HEK293 (cell line): ENCODE data around the gene KICS2.

ENCODE experiments used
- CTCF ChIA-PET: fragments of 350-600 bp; formaldehyde crosslinking; extraction: SDS; loops from one replicate; lab custom pipeline; 2021; ENCODE audit warnings: antibody characterized with exemption; lab: Yijun Ruan, JAX
- POLR2A ChIA-PET: fragments of 300-600 bp; formaldehyde crosslinking; extraction: SDS; loops from one replicate; lab custom pipeline; 2020; ENCODE audit warnings: antibody characterized with exemption, inconsistent platforms; lab: Yijun Ruan, JAX
- H3K27ac ChIP-seq: fragments of 200-500 bp; sonication (Bioruptor generic); 2 replicates; pipeline ENCODE4 v1.5.1; 2014; ENCODE audit warnings: low read depth, low read length, control low read depth, inconsistent platforms; ENCODE audit errors: extremely low read depth
- H3K36me3 ChIP-seq, 2 experiments: fragments of 200-500 bp in 1 of 2; sonication (Bioruptor generic) in 1 of 2; 1 replicate in 1 of 2; 2 replicates in 1 of 2; pipeline ENCODE4 v1.5.1; 2014 to 2017; ENCODE audit warnings: inconsistent platforms in 2 of 2, low read length in 2 of 2; ENCODE audit not compliant: control insufficient read depth in 2 of 2, insufficient read depth in 1 of 2
- H3K4me1 ChIP-seq: fragments of 200-500 bp; sonication (Bioruptor generic); 2 replicates; pipeline ENCODE4 v1.5.1; 2014; ENCODE audit warnings: mild to moderate bottlenecking, low read length, inconsistent platforms; ENCODE audit not compliant: control insufficient read depth, insufficient read depth
- H3K4me3 ChIP-seq: 2 replicates; pipeline ENCODE4 v1.5.1; 2011; ENCODE audit warnings: low read depth, mild to moderate bottlenecking, control low read depth, low read length, moderate library complexity
- H3K9me3 ChIP-seq: fragments of 200-500 bp; sonication (Bioruptor generic); 2 replicates; pipeline ENCODE4 v1.5.1; 2014; ENCODE audit warnings: low read depth, low read length, inconsistent platforms; ENCODE audit not compliant: control insufficient read depth, insufficient read depth
- GFI1B ChIP-seq: fragments of 450-650 bp; formaldehyde crosslinking; IDR thresholded peaks from 2 replicates; pipeline ENCODE4 v1.5.1; 2016; ENCODE audit warnings: missing biosample characterization, missing genetic modification characterization
- GLIS2 ChIP-seq: fragments of 450-650 bp; formaldehyde crosslinking; IDR thresholded peaks from 2 replicates; pipeline ENCODE4 v1.5.1; 2016; ENCODE audit warnings: missing biosample characterization, missing genetic modification characterization
- HOXC10 ChIP-seq: sonication (generic); formaldehyde crosslinking; IDR thresholded peaks from 2 replicates; pipeline ENCODE4 v1.8.1; 2023; ENCODE audit warnings: mild to moderate bottlenecking, missing genetic modification reagents
- HOXD13 ChIP-seq: sonication (generic); formaldehyde crosslinking; IDR thresholded peaks from 2 replicates; pipeline ENCODE4 v1.8.0; 2022; ENCODE audit warnings: missing genetic modification reagents, borderline replicate concordance
- KLF16 ChIP-seq: fragments of 450-650 bp; formaldehyde crosslinking; IDR thresholded peaks from 2 replicates; pipeline ENCODE4 v1.5.1; 2017; ENCODE audit warnings: missing biosample characterization, missing genetic modification characterization
- ZBTB20 ChIP-seq: fragments of 450-650 bp; formaldehyde crosslinking; IDR thresholded peaks from 2 replicates; pipeline ENCODE4 v1.5.1; 2016; ENCODE audit warnings: missing biosample characterization, missing genetic modification characterization
- ZBTB21 ChIP-seq: fragments of 450-650 bp; formaldehyde crosslinking; IDR thresholded peaks from 2 replicates; pipeline ENCODE4 v1.5.1; 2017; ENCODE audit warnings: missing biosample characterization, missing genetic modification characterization
- ZFP37 ChIP-seq: fragments of 450-650 bp; formaldehyde crosslinking; IDR thresholded peaks from 2 replicates; pipeline ENCODE4 v1.5.1; 2016; ENCODE audit warnings: missing biosample characterization, missing genetic modification characterization
- ZNF138 ChIP-seq: fragments of 450-650 bp; formaldehyde crosslinking; IDR thresholded peaks from 2 replicates; pipeline ENCODE4 v1.5.1; 2016; ENCODE audit warnings: missing biosample characterization, missing genetic modification characterization, borderline replicate concordance
- ZNF174 ChIP-seq: fragments of 450-650 bp; formaldehyde crosslinking; IDR thresholded peaks from 2 replicates; pipeline ENCODE4 v1.5.0; 2017; ENCODE audit warnings: missing biosample characterization, mild to moderate bottlenecking, missing genetic modification characterization
- ZNF184 ChIP-seq: fragments of 450-650 bp; IDR thresholded peaks from 2 replicates; pipeline ENCODE4 v1.5.1; 2018; ENCODE audit warnings: missing biosample characterization, mild to moderate bottlenecking, missing genetic modification characterization
- ZNF214 ChIP-seq: fragments of 450-650 bp; formaldehyde crosslinking; IDR thresholded peaks from 2 replicates; pipeline ENCODE4 v1.5.1; 2017; ENCODE audit warnings: missing biosample characterization, mild to moderate bottlenecking, missing genetic modification characterization, borderline replicate concordance
- ZNF239 ChIP-seq: fragments of 450-650 bp; formaldehyde crosslinking; IDR thresholded peaks from 2 replicates; pipeline ENCODE4 v1.5.1; 2016; ENCODE audit warnings: missing biosample characterization, missing genetic modification characterization
- ZNF26 ChIP-seq: fragments of 450-650 bp; formaldehyde crosslinking; IDR thresholded peaks from 2 replicates; pipeline ENCODE4 v1.5.1; 2016; ENCODE audit warnings: missing biosample characterization, missing genetic modification characterization
- ZNF311 ChIP-seq: fragments of 450-650 bp; formaldehyde crosslinking; IDR thresholded peaks from 2 replicates; pipeline ENCODE4 v1.5.1; 2017; ENCODE audit warnings: missing biosample characterization, missing genetic modification characterization, borderline replicate concordance
- ZNF350 ChIP-seq: fragments of 450-650 bp; formaldehyde crosslinking; IDR thresholded peaks from 2 replicates; pipeline ENCODE4 v1.5.0; 2017; ENCODE audit warnings: missing biosample characterization, mild to moderate bottlenecking, missing genetic modification characterization
- ZNF37A ChIP-seq: fragments of 450-650 bp; IDR thresholded peaks from 2 replicates; pipeline ENCODE4 v1.5.1; 2018; ENCODE audit warnings: missing biosample characterization, missing genetic modification characterization
- ZNF48 ChIP-seq: fragments of 450-650 bp; formaldehyde crosslinking; IDR thresholded peaks from 2 replicates; pipeline ENCODE4 v1.5.1; 2016; ENCODE audit warnings: missing biosample characterization, missing genetic modification characterization
- ZNF501 ChIP-seq: fragments of 450-650 bp; formaldehyde crosslinking; IDR thresholded peaks from 2 replicates; pipeline ENCODE4 v1.5.1; 2016; ENCODE audit warnings: missing biosample characterization, missing genetic modification characterization
- ZNF548 ChIP-seq: fragments of 450-650 bp; formaldehyde crosslinking; IDR thresholded peaks from 2 replicates; pipeline ENCODE4 v1.5.1; 2016; ENCODE audit warnings: missing biosample characterization, missing genetic modification characterization
- ZNF560 ChIP-seq: fragments of 450-650 bp; formaldehyde crosslinking; IDR thresholded peaks from 2 replicates; pipeline ENCODE4 v1.5.1; 2017; ENCODE audit warnings: missing biosample characterization, missing genetic modification characterization, borderline replicate concordance
- ZNF624 ChIP-seq: fragments of 450-650 bp; formaldehyde crosslinking; IDR thresholded peaks from 2 replicates; pipeline ENCODE4 v1.5.1; 2017; ENCODE audit warnings: missing biosample characterization, missing genetic modification characterization
- ZNF626 ChIP-seq: fragments of 450-650 bp; sonication (Bioruptor Pico); formaldehyde crosslinking; IDR thresholded peaks from 2 replicates; pipeline ENCODE4 v1.5.1; 2018; ENCODE audit warnings: missing biosample characterization, missing genetic modification characterization, inconsistent platforms
- ZNF658 ChIP-seq: fragments of 450-650 bp; formaldehyde crosslinking; IDR thresholded peaks from 2 replicates; pipeline ENCODE4; 2016; ENCODE audit warnings: missing biosample characterization, missing genetic modification characterization
- ZNF701 ChIP-seq: fragments of 450-650 bp; formaldehyde crosslinking; IDR thresholded peaks from 2 replicates; pipeline ENCODE4 v1.5.1; 2016; ENCODE audit warnings: missing biosample characterization, missing genetic modification characterization
- ZNF707 ChIP-seq: fragments of 450-650 bp; formaldehyde crosslinking; IDR thresholded peaks from 2 replicates; pipeline ENCODE4 v1.5.1; 2016; ENCODE audit warnings: missing biosample characterization, missing genetic modification characterization
- ZSCAN23 ChIP-seq: fragments of 450-650 bp; formaldehyde crosslinking; IDR thresholded peaks from 2 replicates; pipeline ENCODE4 v1.5.1; 2016; ENCODE audit warnings: missing biosample characterization, missing genetic modification characterization
- TF ChIP-seq, protein P1 (sequence below): fragments of 450-650 bp; formaldehyde crosslinking; IDR thresholded peaks from 2 replicates; pipeline ENCODE4 v1.5.1; 2016; ENCODE audit warnings: missing biosample characterization, missing genetic modification characterization
- TF ChIP-seq, protein P2 (sequence below): fragments of 450-650 bp; formaldehyde crosslinking; IDR thresholded peaks from 2 replicates; pipeline ENCODE4 v1.5.1; 2016; ENCODE audit warnings: missing biosample characterization, missing genetic modification characterization, borderline replicate concordance

KICS2 gene

DNA sequence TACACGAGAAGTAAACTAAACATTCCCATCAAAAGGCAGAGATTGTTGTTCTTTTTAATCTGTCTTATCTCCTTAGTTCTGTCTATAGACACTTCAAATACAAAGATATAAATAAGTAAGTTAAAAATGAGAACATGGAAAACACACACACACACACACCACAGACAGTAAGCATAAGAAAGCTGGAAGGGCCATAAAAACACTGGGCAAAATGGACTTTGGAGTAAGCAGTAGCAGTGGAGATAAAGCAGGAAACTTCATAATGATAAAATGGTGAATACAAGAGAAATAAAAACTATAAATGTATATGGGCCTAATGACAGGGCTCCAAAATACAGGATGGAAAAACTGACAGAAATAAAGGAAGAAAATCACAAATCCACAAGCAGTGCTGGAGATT lies 32.6 kb downstream of the KICS2 start:
- POLR2A ChIA-PET = no interaction called here
- Histone ChIP-seq H3K27ac (no peak overlapping the region), H3K9me3 (no peaks in the 10 kb centered on the region), H3K4me3 (no peak overlapping the region), H3K36me3 (peaks cover 6 to 10% of the 10 kb centered on the region in 2 experiments), H3K4me1 (no peaks in the 10 kb centered on the region)
- CTCF ChIA-PET = interaction anchor here (1.3 kb wide), 1 partner anchor 363 kb away, joined by 3 read pairs; no protein-coding TSS in a partner anchor
- no peak for TF ChIP-seq ZBTB21 (tag by site-specific recombination)
- no peak for TF ChIP-seq ZNF174 (tag by site-specific recombination)
- no peak for TF ChIP-seq ZNF350 (tag by site-specific recombination)
- TF ChIP-seq GFI1B (tag by site-specific recombination) = no peak
- TF ChIP-seq ZNF311 (tag by site-specific recombination) = no peak
- TF ChIP-seq ZNF184 (tag by site-specific recombination) = no peak
- TF ChIP-seq, protein P1, sequence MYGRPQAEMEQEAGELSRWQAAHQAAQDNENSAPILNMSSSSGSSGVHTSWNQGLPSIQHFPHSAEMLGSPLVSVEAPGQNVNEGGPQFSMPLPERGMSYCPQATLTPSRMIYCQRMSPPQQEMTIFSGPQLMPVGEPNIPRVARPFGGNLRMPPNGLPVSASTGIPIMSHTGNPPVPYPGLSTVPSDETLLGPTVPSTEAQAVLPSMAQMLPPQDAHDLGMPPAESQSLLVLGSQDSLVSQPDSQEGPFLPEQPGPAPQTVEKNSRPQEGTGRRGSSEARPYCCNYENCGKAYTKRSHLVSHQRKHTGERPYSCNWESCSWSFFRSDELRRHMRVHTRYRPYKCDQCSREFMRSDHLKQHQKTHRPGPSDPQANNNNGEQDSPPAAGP (tag by site-specific recombination) = no peak
- TF ChIP-seq ZBTB20 = no peak
- TF ChIP-seq ZNF214 (tag by site-specific recombination) = no peak
- TF ChIP-seq ZNF624 = no peak
- TF ChIP-seq GLIS2 (tag by site-specific recombination) = no peak
- no peak for TF ChIP-seq KLF16 (tag by site-specific recombination)
- TF ChIP-seq, protein P2, sequence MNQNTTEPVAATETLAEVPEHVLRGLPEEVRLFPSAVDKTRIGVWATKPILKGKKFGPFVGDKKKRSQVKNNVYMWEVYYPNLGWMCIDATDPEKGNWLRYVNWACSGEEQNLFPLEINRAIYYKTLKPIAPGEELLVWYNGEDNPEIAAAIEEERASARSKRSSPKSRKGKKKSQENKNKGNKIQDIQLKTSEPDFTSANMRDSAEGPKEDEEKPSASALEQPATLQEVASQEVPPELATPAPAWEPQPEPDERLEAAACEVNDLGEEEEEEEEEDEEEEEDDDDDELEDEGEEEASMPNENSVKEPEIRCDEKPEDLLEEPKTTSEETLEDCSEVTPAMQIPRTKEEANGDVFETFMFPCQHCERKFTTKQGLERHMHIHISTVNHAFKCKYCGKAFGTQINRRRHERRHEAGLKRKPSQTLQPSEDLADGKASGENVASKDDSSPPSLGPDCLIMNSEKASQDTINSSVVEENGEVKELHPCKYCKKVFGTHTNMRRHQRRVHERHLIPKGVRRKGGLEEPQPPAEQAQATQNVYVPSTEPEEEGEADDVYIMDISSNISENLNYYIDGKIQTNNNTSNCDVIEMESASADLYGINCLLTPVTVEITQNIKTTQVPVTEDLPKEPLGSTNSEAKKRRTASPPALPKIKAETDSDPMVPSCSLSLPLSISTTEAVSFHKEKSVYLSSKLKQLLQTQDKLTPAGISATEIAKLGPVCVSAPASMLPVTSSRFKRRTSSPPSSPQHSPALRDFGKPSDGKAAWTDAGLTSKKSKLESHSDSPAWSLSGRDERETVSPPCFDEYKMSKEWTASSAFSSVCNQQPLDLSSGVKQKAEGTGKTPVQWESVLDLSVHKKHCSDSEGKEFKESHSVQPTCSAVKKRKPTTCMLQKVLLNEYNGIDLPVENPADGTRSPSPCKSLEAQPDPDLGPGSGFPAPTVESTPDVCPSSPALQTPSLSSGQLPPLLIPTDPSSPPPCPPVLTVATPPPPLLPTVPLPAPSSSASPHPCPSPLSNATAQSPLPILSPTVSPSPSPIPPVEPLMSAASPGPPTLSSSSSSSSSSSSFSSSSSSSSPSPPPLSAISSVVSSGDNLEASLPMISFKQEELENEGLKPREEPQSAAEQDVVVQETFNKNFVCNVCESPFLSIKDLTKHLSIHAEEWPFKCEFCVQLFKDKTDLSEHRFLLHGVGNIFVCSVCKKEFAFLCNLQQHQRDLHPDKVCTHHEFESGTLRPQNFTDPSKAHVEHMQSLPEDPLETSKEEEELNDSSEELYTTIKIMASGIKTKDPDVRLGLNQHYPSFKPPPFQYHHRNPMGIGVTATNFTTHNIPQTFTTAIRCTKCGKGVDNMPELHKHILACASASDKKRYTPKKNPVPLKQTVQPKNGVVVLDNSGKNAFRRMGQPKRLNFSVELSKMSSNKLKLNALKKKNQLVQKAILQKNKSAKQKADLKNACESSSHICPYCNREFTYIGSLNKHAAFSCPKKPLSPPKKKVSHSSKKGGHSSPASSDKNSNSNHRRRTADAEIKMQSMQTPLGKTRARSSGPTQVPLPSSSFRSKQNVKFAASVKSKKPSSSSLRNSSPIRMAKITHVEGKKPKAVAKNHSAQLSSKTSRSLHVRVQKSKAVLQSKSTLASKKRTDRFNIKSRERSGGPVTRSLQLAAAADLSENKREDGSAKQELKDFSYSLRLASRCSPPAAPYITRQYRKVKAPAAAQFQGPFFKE (tag by site-specific recombination) = no peak
- TF ChIP-seq HOXC10 = no peak
- TF ChIP-seq HOXD13 = no peak
- no peak for TF ChIP-seq ZNF501 (tag by site-specific recombination)
- TF ChIP-seq ZNF658 (tag by site-specific recombination) = no peak
- TF ChIP-seq ZNF548 = no peak
- no peak for TF ChIP-seq ZNF707 (tag by site-specific recombination)

DNA sequence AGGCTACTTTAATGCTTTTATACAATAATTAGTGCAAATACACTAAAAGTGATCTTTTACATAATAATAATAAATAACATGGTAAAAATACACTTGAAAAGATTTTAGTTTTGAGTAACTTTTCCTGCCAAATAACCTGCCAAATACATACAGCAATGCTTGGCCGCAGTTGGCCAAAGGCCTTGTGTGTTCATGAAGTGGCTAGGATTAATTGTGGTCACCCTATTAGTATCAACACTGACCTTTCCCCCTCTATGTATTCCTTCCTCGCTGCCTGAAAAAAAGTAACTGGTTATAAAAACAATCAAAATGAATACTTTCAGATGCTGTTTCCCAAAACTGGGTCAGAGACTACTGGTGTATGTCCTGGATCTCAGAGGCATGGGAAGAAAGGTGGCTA lies 34.3 kb downstream of the KICS2 start:
- Histone ChIP-seq H3K4me1 (no peaks in the 10 kb centered on the region), H3K27ac (no peak overlapping the region), H3K36me3 (no peaks in the 10 kb centered on the region; a peak in 1 of 3 replicates), H3K4me3 (no peak overlapping the region), H3K9me3 (no peaks in the 10 kb centered on the region)
- ChIA-PET POLR2A (no interaction called here), CTCF (no interaction called here)
- TF ChIP-seq ZNF37A (no peak), ZNF48 (tag by site-specific recombination) (no peak), ZNF560 (tag by site-specific recombination) (no peak), ZFP37 (no peak), ZNF701 (tag by site-specific recombination) (no peak), ZNF239 (tag by site-specific recombination) (no peak), ZNF138 (tag by site-specific recombination) (no peak), ZNF26 (no peak), ZSCAN23 (no peak), ZNF626 (tag by site-specific recombination) (no peak), ZNF624 (no peak)
